DMS53 (cell line): Measurements from ENCODE around the gene SPACA4.

Experiments
- DNase-seq: peaks from one replicate; lab custom pipeline; 2025; lab: John Stamatoyannopoulos, UW

SPACA4 gene

DNA sequence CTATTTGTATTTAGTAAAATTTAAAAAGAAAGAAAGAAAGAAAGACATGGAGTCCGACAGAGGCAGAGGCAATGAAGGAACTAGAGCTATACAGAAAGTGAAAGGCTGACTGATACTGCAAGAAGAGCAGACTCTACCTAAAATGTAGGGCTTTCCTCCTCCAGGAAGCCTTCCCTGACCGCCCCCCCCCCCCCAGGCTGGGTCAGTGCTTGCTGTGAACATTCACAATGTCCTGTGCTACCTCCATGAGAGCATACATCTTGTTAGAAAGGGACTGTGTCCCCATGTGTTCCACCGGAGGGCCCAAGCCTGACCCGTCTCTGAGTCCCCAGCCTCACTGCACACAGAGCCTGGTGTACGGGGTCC lies 45.1 kb downstream of the SPACA4 start:
- no peak for DNase-seq

DNA sequence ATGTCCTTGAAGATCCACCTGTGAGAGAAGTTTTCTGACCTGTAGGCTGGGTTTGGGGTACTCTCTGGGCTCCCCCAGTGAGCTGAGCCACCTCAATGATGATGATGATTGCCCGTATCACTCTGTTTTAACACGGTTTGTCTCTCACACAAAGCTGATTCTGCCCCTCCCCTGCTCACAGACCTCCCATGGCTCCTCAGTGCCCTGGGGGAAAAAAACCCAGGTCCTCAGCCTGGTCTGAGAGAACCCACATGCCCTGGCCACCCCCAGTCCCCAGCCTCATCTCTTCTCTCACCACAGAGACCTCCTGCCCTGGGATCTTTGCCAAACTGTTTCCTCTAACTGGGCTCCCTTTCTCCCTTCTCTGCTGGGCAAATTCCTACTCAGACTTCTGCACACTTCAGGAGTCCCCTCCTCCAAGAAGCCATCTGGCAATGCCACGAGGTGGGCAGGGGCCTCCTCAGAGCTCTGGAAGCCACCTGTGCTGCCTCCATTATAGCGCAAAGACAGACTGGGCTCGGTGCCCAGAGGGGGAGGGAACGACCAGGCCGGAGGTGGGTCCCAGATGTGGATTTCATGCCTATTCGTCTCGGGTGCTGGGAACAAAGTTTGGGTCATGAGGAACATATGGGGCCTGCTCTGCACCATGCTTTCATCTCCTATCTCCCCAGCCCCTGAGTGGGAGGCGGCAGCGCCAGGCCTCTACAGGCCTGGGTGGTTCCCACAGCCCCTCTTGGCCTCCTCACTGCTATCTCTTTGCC lies 47.9 kb downstream of the SPACA4 start:
- peak; percentile 34 for DNase-seq

DNA sequence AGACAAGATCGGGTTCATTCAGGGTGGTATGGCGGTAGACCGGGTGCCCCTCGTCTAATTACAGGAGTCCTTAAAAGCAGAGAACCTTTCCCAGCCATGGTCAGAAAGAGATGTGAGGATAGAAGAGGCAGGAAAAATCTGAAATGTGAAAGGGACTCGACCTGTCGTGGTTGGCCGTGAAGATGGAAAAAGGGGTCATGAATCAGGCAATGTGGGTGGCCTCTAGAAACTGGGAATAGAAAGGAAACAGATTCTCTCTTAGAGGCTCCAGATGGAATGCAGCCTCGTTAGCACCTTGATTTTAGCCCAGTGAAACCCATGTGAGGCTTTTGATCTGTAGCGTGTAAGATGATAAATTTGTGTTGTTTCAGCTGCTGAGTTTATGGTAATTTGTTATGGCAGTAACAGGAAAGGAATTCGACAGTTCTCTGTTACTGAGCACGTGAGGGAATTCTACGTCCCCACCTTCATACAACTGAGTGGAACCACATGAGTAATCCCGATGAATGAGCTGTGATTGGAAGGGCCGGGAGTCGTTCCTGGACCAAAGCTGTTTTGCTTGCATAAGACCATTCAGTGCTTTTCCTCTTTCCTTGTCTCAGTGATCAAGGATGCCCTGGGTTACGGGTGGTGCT lies 50.4 kb downstream of the SPACA4 start:
- no peak for DNase-seq
